MG63 (cell line): ENCODE results near the gene CPLX3. TPM values are rescaled to one million over a fixed set of nuclear protein-coding genes. Genes with fewer than 3 reads are reported as not detected.
A peak's percentile ranks its signal among the peaks of the same experiment; 100 is the strongest.

Experiments used
- DNase-seq: peaks from one replicate; pipeline ENCODE4 v3.0.0-alpha.2; 2020
- H3K27me3 ChIP-seq: fragments of 250-450 bp; sonication (Bioruptor Pico); 2 replicates; pipeline ENCODE4 v1.5.1; 2020; ENCODE audit warnings: mild to moderate bottlenecking, moderate library complexity
- H3K36me3 ChIP-seq: fragments of 250-450 bp; sonication (Bioruptor Pico); 2 replicates; pipeline ENCODE4 v1.5.1; 2020; ENCODE audit warnings: mild to moderate bottlenecking, moderate library complexity
- H3K4me3 ChIP-seq: fragments of 250-450 bp; sonication (Bioruptor Pico); 2 replicates; pipeline ENCODE4 v1.5.1; 2020; ENCODE audit warnings: mild to moderate bottlenecking, moderate library complexity
- H3K9me3 ChIP-seq: fragments of 250-450 bp; sonication (Bioruptor Pico); 2 replicates; pipeline ENCODE4 v1.5.1; 2020; ENCODE audit warnings: mild to moderate bottlenecking, moderate library complexity
- total RNA-seq: library from RNA; depleted of rRNA; stranded (reverse); fragments of >200 nt; shearing (Covaris generic); gene quantifications from 2 replicates; pipeline ENCODE4 v1.2.3, GENCODE V29; 2014; ENCODE audit warnings: low replicate concordance

Gene CPLX3
- total RNA-seq, 1 experiment from 2014 or later = not detected

DNA sequence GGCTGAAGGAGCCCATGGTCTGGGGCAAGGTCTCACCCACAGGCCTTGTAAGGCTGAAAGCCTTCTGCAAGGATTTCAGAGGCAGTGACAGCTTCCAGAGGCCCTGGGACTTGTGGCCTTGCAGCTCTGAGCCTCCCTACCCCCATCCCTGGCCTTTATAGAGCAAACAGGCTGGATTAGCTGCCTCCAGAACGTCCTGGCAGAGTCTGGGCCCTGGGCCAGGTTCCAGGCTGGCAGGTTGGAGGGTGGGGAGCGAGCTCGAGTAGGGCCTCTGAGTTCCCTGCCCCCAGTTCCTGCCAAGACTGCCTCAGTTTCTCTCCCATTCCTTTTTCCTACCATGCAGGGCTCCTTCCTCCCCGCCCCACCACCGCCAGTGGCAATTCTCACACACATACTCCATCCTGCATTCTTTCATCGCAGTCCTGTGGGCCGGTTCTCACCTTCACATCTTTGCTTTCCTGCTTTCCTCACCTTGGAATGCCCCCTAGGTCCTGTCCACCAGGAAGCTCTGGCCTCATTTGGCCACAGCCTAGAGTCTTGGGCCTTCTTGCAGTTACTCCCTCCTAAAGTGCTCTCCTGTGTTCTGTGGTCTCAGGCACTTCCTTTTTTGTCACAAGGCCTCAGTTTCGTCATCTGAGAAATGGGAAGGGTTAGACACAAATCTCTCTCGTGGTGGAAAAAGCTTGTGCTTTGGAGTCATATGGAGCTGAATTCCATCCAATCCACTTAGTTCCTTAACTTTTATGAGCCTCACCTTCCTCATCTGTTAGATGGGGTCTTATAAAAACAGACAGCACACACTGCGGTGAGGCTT lies 11.1 kb upstream of the CPLX3 start:
- Histone ChIP-seq H3K9me3 (no peaks in the 10 kb centered on the region), H3K36me3 (no peaks in the 10 kb centered on the region), H3K4me3 (no peak overlapping the region), H3K27me3 (no peaks in the 10 kb centered on the region)
- DNase-seq = peak; percentile 53

DNA sequence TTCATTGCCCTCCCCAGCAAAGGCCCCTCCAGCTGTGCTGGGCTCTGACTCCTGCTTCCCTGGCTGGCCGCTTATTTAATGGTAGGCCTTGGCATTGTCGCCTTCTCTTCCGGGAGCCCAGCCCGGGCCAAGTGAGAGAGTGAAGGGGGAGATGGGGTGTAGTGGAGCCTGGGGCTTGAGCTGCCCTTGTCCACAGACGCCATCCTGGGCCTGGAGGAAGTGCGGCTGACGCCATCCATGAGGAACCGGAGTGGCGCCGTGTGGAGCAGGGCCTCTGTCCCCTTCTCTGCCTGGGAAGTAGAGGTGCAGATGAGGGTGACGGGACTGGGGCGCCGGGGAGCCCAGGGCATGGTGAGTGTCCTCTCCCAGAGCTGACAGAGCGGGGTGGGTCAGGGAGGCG lies 10.5 kb upstream of the CPLX3 start:
- H3K36me3 ChIP-seq = no peaks in the 10 kb centered on the region
- no peaks in the 10 kb centered on the region for H3K27me3 ChIP-seq
- no peak overlapping the region for H3K4me3 ChIP-seq
- DNase-seq = peak; percentile 34
- H3K9me3 ChIP-seq = no peaks in the 10 kb centered on the region

DNA sequence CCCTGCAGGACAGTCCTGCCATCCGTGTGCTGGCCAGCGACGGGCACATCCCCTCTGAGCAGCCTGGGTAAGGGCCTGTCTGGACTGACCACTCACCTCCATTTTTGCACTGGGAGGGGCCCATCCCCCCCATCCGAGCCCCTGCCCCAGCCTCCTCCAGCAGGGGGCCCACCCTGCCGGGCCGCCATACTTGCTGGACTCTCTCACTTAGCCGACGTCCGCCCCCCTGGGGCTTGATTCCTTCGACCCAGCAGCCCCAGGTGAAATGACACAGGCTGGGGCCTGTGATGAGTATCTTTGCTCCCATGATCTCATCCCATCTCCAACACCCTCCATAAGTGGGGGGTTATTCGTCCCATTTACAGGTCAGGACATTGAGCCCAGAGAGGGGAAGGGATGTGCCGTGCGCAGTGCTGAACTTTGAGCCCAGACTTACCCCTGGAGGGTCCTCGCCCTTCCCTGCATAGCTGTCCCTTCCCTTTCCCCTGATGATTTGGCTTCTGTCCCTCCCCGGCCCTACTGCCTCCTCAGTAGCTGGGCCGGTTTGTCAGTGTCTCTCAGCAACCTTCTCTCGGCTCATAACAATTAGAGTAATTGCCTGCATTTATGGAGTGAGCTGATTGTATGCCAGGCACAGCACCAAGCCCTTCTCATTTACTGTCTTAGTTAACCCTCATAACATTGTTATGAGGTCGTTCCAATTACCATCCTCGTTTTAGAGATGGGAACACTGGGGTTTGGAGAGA lies 9.6 kb upstream of the CPLX3 start:
- DNase-seq = no peak
- no peaks in the 10 kb centered on the region for H3K27me3 ChIP-seq
- H3K9me3 ChIP-seq = no peaks in the 10 kb centered on the region
- H3K36me3 ChIP-seq = no peaks in the 10 kb centered on the region
- H3K4me3 ChIP-seq = no peak overlapping the region

DNA sequence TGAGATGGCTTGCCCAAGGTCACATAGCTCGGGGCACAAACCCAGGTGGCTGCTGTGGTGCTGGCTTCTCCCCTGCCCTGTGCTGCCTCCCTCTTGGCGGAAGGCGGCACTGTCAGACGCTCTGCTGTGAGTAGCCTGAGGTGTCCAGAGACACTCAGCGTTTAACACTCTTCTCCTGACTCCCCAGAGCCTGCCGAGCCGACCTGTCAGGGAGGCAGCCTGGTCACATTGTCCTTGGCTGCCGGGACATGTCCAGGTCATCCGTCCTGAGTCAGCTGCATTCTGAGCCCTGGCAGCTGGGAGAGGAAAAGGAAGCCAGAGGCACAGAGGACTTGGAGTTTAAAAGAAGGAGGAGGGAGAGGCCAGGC lies 9.1 kb upstream of the CPLX3 start:
- H3K36me3 ChIP-seq = no peaks in the 10 kb centered on the region
- peak; percentile 31 for DNase-seq
- H3K27me3 ChIP-seq = no peaks in the 10 kb centered on the region
- no peaks in the 10 kb centered on the region for H3K9me3 ChIP-seq
- no peak overlapping the region for H3K4me3 ChIP-seq

DNA sequence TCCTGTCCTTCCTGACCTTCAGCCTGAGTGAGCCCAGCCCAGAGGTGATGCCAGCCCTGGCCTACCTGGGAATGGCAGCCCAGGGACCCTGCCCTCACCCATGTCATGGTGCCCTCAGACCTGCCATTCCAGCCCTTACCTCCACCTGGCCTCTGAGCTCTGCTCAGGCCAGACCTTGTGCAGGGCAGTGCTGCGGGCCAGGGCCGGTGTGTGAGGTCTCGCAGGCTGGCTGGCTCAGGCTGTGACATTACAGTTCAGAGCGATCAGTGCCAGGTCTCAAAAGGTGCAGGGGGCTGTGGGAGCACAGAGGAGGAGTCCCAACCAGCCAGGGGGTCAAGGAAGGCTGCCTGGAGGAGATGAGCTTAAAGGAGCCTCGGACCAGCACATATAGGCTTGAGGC lies 6.4 kb upstream of the CPLX3 start:
- no peaks in the 10 kb centered on the region for H3K36me3 ChIP-seq
- no peaks in the 10 kb centered on the region for H3K27me3 ChIP-seq
- no peak for DNase-seq
- H3K9me3 ChIP-seq = no peaks in the 10 kb centered on the region
- H3K4me3 ChIP-seq = no peak overlapping the region

DNA sequence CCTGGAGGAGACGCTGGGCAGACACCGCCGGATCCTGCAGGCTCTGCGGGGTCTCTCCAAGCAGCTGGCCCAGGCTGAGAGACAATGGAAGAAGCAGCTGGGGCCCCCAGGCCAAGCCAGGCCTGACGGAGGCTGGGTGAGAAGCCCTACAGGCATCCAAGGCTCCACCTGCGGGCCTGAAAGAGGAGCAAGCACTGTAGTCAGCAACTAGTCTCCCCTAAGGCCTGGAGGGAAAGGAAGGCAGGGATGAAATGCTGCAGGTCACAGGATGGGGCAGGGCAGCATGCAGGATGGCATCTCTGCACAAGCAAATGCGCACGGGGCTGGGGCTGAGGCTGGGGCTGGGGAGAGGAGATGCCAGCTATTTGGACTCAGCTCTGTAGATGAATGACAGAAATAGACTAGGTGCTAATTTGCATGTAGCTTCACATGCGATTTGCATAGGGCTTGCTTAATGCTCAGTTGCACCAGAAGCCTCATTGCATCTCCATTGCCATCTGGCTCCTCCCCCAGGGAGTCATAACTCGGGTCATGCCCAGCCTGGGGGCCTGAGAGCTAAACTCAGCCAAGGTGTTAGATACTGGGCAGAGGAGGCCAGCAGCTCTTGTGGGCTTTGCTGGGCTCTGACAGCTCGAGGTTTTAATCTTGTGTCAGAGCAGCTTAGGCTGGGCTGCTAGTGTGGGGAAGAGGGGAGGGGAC lies 5.2 kb upstream of the CPLX3 start:
- DNase-seq = no peak
- H3K27me3 ChIP-seq = no peaks in the 10 kb centered on the region
- H3K4me3 ChIP-seq = no peak overlapping the region
- no peaks in the 10 kb centered on the region for H3K9me3 ChIP-seq
- no peaks in the 10 kb centered on the region for H3K36me3 ChIP-seq

DNA sequence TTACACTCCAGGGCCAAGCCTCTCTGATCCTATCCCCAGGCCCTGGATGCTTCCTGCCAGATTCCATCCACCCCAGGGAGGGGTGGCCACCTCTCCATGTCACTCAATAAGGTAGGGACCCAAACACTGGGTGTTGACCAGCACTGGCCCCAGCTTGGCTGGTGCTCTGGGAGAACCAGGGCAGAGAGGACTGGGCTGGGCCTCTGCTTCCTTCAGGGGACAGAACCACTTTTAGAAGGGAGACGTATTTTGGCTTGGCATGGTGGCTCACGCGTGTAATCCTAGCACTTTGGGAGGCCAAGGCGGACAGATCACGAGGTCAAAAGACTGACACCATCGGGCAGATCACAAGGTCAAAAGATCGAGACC lies 4.7 kb upstream of the CPLX3 start:
- no peak for DNase-seq
- Histone ChIP-seq H3K36me3 (no peaks in the 10 kb centered on the region), H3K27me3 (peaks cover 3% of the 10 kb centered on the region; the same call in 1 of the 2 replicates), H3K9me3 (no peaks in the 10 kb centered on the region), H3K4me3 (no peak overlapping the region)

DNA sequence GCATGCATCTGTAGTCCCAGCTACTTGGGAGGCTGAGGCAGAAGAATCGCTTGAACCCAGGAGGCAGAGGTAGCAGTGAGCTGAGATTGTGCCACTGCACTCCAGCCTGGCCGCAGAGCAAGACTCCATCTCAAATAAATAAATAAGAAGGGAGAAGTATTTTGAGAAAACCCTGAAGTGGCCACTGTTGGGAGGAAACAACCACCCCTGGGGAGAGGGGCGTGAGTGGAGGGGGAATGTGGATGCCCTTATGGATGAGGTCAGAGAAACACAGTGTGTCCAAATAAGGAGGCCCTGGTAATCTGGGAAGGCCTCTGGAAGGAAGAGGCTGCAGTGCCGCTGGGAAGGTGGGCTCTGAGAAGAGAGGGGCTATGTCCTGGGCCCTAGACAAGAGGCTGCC lies 4.2 kb upstream of the CPLX3 start:
- peaks cover 6% of the 10 kb centered on the region; the same call in 1 of the 2 replicates for H3K27me3 ChIP-seq
- no peaks in the 10 kb centered on the region for H3K9me3 ChIP-seq
- H3K36me3 ChIP-seq = no peaks in the 10 kb centered on the region
- DNase-seq = no peak
- H3K4me3 ChIP-seq = no peak overlapping the region

DNA sequence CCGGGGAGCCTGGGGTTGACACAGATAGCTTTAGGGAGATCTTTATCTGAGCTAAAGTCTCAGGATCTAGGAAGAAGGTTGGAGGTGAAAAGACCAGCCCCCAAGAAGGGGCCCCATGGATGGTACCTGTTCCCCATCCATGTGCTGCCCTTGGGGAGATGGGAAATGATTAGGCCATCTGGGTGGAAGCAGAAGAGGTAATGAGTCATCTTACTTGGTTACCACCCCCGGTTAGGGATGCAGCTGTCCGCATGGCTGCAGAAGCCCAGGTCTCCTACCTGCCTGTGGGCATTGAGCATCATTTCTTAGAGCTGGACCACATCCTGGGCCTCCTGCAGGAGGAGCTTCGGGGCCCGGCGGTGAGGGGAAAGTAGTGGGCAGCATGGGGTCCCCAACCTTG lies 3.1 kb upstream of the CPLX3 start:
- Histone ChIP-seq H3K27me3 (peaks cover 6% of the 10 kb centered on the region; the same call in 1 of the 2 replicates), H3K36me3 (no peaks in the 10 kb centered on the region), H3K4me3 (no peak overlapping the region), H3K9me3 (no peaks in the 10 kb centered on the region)
- DNase-seq = no peak

DNA sequence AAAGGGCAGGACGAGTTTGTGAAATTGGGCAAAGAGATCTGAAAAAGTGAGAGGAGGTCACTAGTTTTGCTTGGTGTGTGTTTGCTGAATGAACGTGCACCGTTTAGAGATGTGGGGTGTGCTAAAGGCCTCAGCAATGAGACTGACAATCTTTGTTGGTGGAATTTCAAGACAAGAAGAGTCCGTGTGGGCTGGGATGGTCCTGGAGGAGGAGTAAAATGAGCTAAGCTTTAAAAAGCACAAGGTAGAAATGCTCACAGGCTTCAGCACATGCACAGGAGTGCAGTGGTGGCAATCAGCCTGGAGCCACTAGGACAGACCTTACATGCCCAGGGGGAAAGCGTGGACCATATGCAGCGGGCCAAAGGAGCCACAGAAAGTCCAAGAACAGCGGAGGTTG lies 1.5 kb upstream of the CPLX3 start:
- no peak for DNase-seq
- H3K27me3 ChIP-seq = peaks cover 6% of the 10 kb centered on the region; the same call in 1 of the 2 replicates
- no peak overlapping the region for H3K4me3 ChIP-seq
- no peaks in the 10 kb centered on the region for H3K9me3 ChIP-seq
- H3K36me3 ChIP-seq = no peaks in the 10 kb centered on the region

DNA sequence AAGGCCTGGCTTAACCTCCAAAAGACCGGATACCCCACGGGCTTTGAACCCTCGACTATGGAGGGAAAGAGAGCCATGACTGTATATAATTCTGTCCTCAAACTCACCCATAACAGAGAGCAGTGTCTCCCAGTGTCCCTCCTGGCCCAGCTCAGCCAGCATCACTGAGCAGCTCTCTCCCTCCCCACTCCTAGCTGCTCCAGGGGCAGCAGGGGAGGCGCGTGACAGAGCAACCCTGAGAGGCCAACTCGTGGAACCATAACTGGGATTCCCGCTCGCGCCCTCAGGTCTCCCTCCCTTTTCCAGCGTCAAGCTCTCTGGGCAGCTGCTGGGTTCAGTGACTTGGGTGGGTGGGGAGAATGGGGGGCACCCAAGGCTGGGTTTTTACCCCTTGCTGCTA lies 561 bp upstream of the CPLX3 start:
- no peak overlapping the region for H3K4me3 ChIP-seq
- H3K36me3 ChIP-seq = no peaks in the 10 kb centered on the region
- peaks cover 6% of the 10 kb centered on the region; the same call in 1 of the 2 replicates for H3K27me3 ChIP-seq
- no peak for DNase-seq
- H3K9me3 ChIP-seq = no peaks in the 10 kb centered on the region

DNA sequence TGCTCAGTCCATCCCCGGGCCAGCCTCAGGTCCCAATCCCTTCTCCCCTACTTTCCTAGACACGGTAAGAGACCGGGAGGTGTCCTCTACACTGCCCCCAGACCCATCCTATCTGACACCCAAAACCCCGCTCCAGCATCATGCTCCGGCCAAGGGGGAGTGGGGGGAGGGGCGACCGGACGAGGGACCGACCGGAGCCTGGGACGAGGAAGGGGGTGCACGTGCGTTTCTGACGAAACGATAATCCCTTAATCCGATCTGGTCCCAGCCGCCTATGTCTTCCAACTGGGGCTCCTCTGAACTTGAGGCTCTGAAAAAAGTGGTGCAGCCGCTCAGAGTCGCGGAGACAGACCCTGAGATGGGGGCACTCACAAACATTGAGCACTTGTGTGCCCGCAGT lies 494 bp downstream of the CPLX3 start:
- Histone ChIP-seq H3K27me3 (peaks cover 6% of the 10 kb centered on the region; the same call in 1 of the 2 replicates), H3K36me3 (no peaks in the 10 kb centered on the region), H3K9me3 (no peaks in the 10 kb centered on the region), H3K4me3 (no peak overlapping the region)
- DNase-seq = no peak

DNA sequence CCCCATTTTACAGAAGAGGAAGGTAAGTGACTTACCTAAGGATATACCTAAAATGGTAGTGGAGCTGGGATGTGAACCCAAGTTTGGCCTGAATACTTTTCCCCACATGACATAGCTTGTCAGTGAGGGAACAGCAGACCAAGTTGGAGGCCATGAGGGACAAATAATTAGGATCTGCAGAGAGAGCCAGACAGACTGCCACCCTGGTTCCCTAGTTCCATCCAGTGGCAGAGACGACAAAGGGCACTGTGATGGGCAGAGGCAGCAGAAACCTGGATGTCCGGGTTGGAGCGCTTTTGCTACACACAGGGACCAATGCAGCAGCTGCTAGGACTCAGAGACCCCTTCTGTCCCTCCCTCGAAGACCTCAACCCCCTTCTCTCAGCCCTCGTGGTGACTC lies 1.2 kb downstream of the CPLX3 start:
- no peak for DNase-seq
- H3K36me3 ChIP-seq = no peaks in the 10 kb centered on the region
- H3K4me3 ChIP-seq = no peak overlapping the region
- no peaks in the 10 kb centered on the region for H3K9me3 ChIP-seq
- peaks cover 6% of the 10 kb centered on the region; the same call in 1 of the 2 replicates for H3K27me3 ChIP-seq

DNA sequence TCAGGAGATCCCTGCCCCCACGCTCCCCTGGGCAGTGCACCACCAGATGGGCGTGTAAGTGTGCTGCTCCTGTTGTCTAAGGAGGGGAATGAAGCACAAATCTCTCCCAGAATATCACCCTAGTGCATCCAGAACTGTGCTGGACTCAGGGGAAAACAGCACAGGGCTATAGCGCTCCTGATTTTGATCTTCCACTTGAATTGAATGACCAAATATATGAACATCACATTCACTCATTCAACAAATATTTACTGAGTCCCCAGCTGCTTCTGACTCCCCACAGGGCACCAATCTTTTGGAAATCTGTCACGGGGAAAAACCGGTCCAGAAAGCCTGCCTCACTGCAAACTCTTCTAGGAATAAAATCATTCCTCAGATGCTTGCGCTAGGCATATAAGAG lies 2.4 kb downstream of the CPLX3 start:
- H3K36me3 ChIP-seq = no peaks in the 10 kb centered on the region
- no peaks in the 10 kb centered on the region for H3K9me3 ChIP-seq
- H3K27me3 ChIP-seq = peaks cover 6% of the 10 kb centered on the region; the same call in 1 of the 2 replicates
- H3K4me3 ChIP-seq = no peak overlapping the region
- DNase-seq = no peak

DNA sequence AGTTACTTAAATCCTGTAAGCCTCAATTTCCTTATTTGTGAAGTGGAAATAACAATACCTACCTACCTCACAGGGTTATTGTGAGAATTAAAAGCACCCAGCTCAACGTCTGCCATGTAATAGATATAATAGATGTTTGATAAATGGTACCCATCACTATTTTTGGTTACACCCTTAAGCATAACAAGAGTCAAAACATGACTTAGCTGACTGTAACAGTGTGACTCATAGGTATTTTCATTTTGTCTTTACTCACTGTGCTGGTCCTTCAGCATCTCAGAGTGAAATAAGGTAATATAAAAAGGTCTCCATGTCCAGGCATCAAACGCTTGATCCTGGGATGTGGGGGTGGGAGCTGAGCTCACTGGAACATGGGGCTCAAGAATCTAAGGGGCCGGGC lies 3.1 kb downstream of the CPLX3 start:
- DNase-seq = no peak
- Histone ChIP-seq H3K36me3 (no peaks in the 10 kb centered on the region), H3K27me3 (peaks cover 6% of the 10 kb centered on the region; the same call in 1 of the 2 replicates), H3K9me3 (no peaks in the 10 kb centered on the region), H3K4me3 (no peak overlapping the region)

DNA sequence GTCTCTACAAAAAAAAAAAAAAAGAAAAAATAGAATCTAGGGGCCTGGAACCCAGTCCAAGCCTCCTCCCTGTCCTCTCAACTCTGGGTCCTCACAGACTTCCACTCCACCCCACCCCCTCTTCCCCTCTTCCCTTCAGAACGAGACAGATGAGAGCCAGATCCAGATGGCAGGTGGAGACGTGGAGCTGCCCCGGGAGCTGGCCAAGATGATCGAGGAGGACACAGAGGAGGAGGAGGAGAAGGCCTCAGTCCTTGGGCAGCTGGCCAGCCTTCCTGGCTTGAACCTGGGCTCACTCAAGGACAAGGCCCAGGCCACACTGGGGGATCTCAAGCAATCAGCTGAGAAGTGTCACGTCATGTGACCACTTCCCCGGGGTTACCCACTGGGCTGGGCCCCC lies 3.6 kb downstream of the CPLX3 start:
- DNase-seq = no peak
- Histone ChIP-seq H3K9me3 (no peaks in the 10 kb centered on the region), H3K4me3 (no peak overlapping the region), H3K36me3 (no peaks in the 10 kb centered on the region; the same call in 1 of the 2 replicates), H3K27me3 (peaks cover 6% of the 10 kb centered on the region; the same call in 1 of the 2 replicates)

DNA sequence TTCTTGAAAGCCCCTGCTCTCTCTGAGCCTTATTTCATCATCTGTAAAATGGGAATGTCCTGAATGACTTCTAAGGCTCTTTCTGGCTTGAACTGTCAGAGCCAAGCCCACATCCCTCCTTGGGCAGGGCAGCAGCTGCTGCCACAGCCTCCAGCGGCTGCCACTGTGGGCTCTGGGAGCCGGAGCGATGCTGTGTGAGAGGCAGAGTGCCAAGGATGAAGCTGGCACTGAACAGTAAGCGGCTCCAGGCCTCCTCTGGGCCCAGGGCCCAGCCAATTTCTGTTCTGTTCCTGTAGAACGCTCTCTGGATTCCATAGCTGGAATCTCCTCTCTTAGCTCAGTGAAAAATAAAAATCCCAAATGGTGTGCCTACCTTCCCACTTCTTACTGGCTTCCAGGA lies 4.4 kb downstream of the CPLX3 start:
- Histone ChIP-seq H3K4me3 (no peak overlapping the region), H3K9me3 (no peaks in the 10 kb centered on the region), H3K36me3 (peaks cover 7% of the 10 kb centered on the region; the same call in 1 of the 2 replicates), H3K27me3 (peaks cover 6% of the 10 kb centered on the region; the same call in 1 of the 2 replicates)
- DNase-seq = peak; percentile 77
